ENCODE results near the gene RBM23. TPM values are rescaled to one million over a fixed set of nuclear protein-coding genes. Genes with fewer than 3 reads are reported as not detected.

The RBM23 gene
- total RNA-seq, 1 donor from 2014 or later = 56.3 TPM

GRCh38 chr14:22885975-22886374 is 33.0 kb downstream of the RBM23 start:
- DNase-seq = no peak

- no peak for DNase-seq
Measured at GRCh38 chr14:22884738-22885523, 34.0 kb downstream of the RBM23 start.

GRCh38 chr14:22884076-22884737 is 34.7 kb downstream of the RBM23 start:
- no peak for DNase-seq

GRCh38 chr14:22883173-22883976 is 35.6 kb downstream of the RBM23 start, which contains the start of gene REM2:
Gene REM2 (plus strand): TSS chr14:22883222. CDS start chr14:22883288, 66 bp downstream.
- DNase-seq = no peak

- DNase-seq = peak; percentile 59
Measured at GRCh38 chr14:22882529-22883172, 36.3 kb downstream of the RBM23 start.

GRCh38 chr14:22882064-22882463 is 36.9 kb downstream of the RBM23 start:
- DNase-seq = no peak

- no peak for DNase-seq
Measured at GRCh38 chr14:22878271-22879246, 40.4 kb downstream of the RBM23 start.

- no peak for DNase-seq
Measured at GRCh38 chr14:22877000-22877501, 41.9 kb downstream of the RBM23 start.

GRCh38 chr14:22875748-22876319 is 43.1 kb downstream of the RBM23 start:
- DNase-seq = no peak

GRCh38 chr14:22875003-22875747 is 43.8 kb downstream of the RBM23 start:
- DNase-seq = no peak

GRCh38 chr14:22872833-22873520 is 46.0 kb downstream of the RBM23 start:
- DNase-seq = no peak

- peak; percentile 88 for DNase-seq
Measured at GRCh38 chr14:22872033-22872832, 46.7 kb downstream of the RBM23 start.

GRCh38 chr14:22871224-22872032 is 47.5 kb downstream of the RBM23 start, which contains the start of gene LRP10:
Gene LRP10 (plus strand): TSS chr14:22871740. CDS start chr14:22872304, 564 bp downstream.
- peak; percentile 91 for DNase-seq

GRCh38 chr14:22870811-22871223 is 48.1 kb downstream of the RBM23 start:
- no peak for DNase-seq

- DNase-seq = no peak
Measured at GRCh38 chr14:22866874-22867273, 52.1 kb downstream of the RBM23 start.

GRCh38 chr14:22865424-22866405 is 53.2 kb downstream of the RBM23 start:
- no peak for DNase-seq
